ENCODE results near the gene RGS12. TPM values are rescaled to one million over a fixed set of nuclear protein-coding genes. Genes with fewer than 3 reads are reported as not detected.

Gene RGS12
- total RNA-seq, 2 experiments from 2014 or later = 5.2 to 6.4 TPM

- POLR2A ChIA-PET = no interaction called here
- no peak overlapping the region for H3K4me2 ChIP-seq (ENCODE audit: low read length)
These were observed 22.7 kb upstream of the RGS12 start for GRCh38 chr4:3269991-3270611.

GRCh38 chr4:3271131-3271530 lies 21.7 kb upstream of the RGS12 start:
- Histone ChIP-seq H3K9me2 (ENCODE audit: insufficient read depth, low read length) (no peaks in the 10 kb centered on the region), H3K36me3 (ENCODE audit: insufficient read depth, low read length) (no peaks in the 10 kb centered on the region), H3K9me3 (ENCODE audit: low read length) (no peaks in the 10 kb centered on the region), H3K27ac (ENCODE audit: low read depth, low read length, poor library complexity, severe bottlenecking) (no peak overlapping the region), H3K4me3 (ENCODE audit: low read depth, low read length, poor library complexity, severe bottlenecking) (no peak overlapping the region), H3K4me1 (ENCODE audit: insufficient read depth, low read length, poor library complexity, severe bottlenecking) (no peaks in the 10 kb centered on the region), H4K20me1 (ENCODE audit: insufficient read depth, low read length) (no peaks in the 10 kb centered on the region), H3K4me2 (ENCODE audit: low read length) (no peak overlapping the region), H3K79me2 (ENCODE audit: insufficient read depth, low read depth, low read length) (no peaks in the 10 kb centered on the region), H2AFZ (ENCODE audit: low read length) (no peak overlapping the region)
- intact Hi-C loops (cut with micrococcal nuclease; ENCODE audit: unreplicated experiment) = no loop called here
- no peak for DNase-seq (ENCODE audit: low spot score)
- TF ChIP-seq EZH2phosphoT487 (IDR thresholded peaks at IDR 0.05; ENCODE audit: borderline replicate concordance, low read depth, low read length) (no peak), CTCF (conservative IDR thresholded peaks at IDR 0.05; ENCODE audit: low read length) (no peak)
- no TSS peak for BruUV-seq (replicated peaks)
- ChIA-PET POLR2A (interaction anchor here (1.1 kb wide), 1 partner anchor 131 kb away, joined by 4 read pairs; no protein-coding TSS in a partner anchor), CTCF (ENCODE audit: unreplicated experiment) (no interaction called here)

More at GRCh38 chr4:3269991-3270611, 22.7 kb upstream of the RGS12 start:
- BruUV-seq (replicated peaks) = no TSS peak
- Histone ChIP-seq H3K9me2 (ENCODE audit: insufficient read depth, low read length) (no peaks in the 10 kb centered on the region), H4K20me1 (ENCODE audit: insufficient read depth, low read length) (no peaks in the 10 kb centered on the region), H2AFZ (ENCODE audit: low read length) (no peak overlapping the region), H3K4me1 (ENCODE audit: insufficient read depth, low read length, poor library complexity, severe bottlenecking) (no peaks in the 10 kb centered on the region), H3K4me3 (ENCODE audit: low read depth, low read length, poor library complexity, severe bottlenecking) (no peak overlapping the region), H3K79me2 (ENCODE audit: insufficient read depth, low read depth, low read length) (no peaks in the 10 kb centered on the region), H3K27ac (ENCODE audit: low read depth, low read length, poor library complexity, severe bottlenecking) (no peak overlapping the region), H3K9me3 (ENCODE audit: low read length) (no peaks in the 10 kb centered on the region), H3K36me3 (ENCODE audit: insufficient read depth, low read length) (no peaks in the 10 kb centered on the region)
- DNase-seq (ENCODE audit: low spot score) = no peak
- TF ChIP-seq CTCF (conservative IDR thresholded peaks at IDR 0.05; ENCODE audit: low read length) = no peak
- no peak for TF ChIP-seq EZH2phosphoT487 (IDR thresholded peaks at IDR 0.05; ENCODE audit: borderline replicate concordance, low read depth, low read length)
- CTCF ChIA-PET (ENCODE audit: unreplicated experiment) = no interaction called here
- intact Hi-C loops (cut with micrococcal nuclease; ENCODE audit: unreplicated experiment) = no loop called here

GRCh38 chr4:3276986-3277385 lies 15.8 kb upstream of the RGS12 start:
- no peak for DNase-seq (ENCODE audit: low spot score)
- Histone ChIP-seq H3K4me2 (ENCODE audit: low read length) (no peak overlapping the region), H3K4me3 (ENCODE audit: low read depth, low read length, poor library complexity, severe bottlenecking) (no peak overlapping the region), H3K9me3 (ENCODE audit: low read length) (no peaks in the 10 kb centered on the region; the same call in 1 of the 2 replicates), H3K27ac (ENCODE audit: low read depth, low read length, poor library complexity, severe bottlenecking) (no peak overlapping the region), H3K36me3 (ENCODE audit: insufficient read depth, low read length) (no peaks in the 10 kb centered on the region), H3K4me1 (ENCODE audit: insufficient read depth, low read length, poor library complexity, severe bottlenecking) (no peaks in the 10 kb centered on the region), H2AFZ (ENCODE audit: low read length) (no peak overlapping the region), H3K9me2 (ENCODE audit: insufficient read depth, low read length) (no peaks in the 10 kb centered on the region), H3K79me2 (ENCODE audit: insufficient read depth, low read depth, low read length) (no peaks in the 10 kb centered on the region), H4K20me1 (ENCODE audit: insufficient read depth, low read length) (no peaks in the 10 kb centered on the region)
- CTCF ChIA-PET (ENCODE audit: unreplicated experiment) = no interaction called here
- POLR2A ChIA-PET = interaction anchor here (0.6 kb wide), 1 partner anchor 19 kb away, joined by 3 read pairs; no protein-coding TSS in a partner anchor
- no TSS peak for BruUV-seq (replicated peaks)
- intact Hi-C loops (cut with micrococcal nuclease; ENCODE audit: unreplicated experiment) = no loop called here
- TF ChIP-seq CTCF (conservative IDR thresholded peaks at IDR 0.05; ENCODE audit: low read length) (no peak), EZH2phosphoT487 (IDR thresholded peaks at IDR 0.05; ENCODE audit: borderline replicate concordance, low read depth, low read length) (no peak)
